Measurements from ENCODE around the gene ODAD2.
A peak's percentile ranks its signal among the peaks of the same experiment; 100 is the strongest.

The ODAD2 gene

GRCh38 chr10:27998954-27999275, at the start of gene ODAD2:
Gene ODAD2, minus strand, starts transcription at chr10:27999079. Its CDS starts 3,937 bp downstream, at chr10:27995142.
- no peaks in the 10 kb centered on the region for H3K79me2 ChIP-seq (ENCODE audit: insufficient read depth, low read length)
- peak within 1 kb of the TSS; percentile 29 to 65 for H3K4me3 ChIP-seq (ENCODE audit: low read depth in 1 of 2, low read length in 2 of 2)
- H3K27me3 ChIP-seq (ENCODE audit: insufficient read depth, low read length, poor library complexity): peaks cover 22% of the 10 kb centered on the region
- TF ChIP-seq, protein P1, sequence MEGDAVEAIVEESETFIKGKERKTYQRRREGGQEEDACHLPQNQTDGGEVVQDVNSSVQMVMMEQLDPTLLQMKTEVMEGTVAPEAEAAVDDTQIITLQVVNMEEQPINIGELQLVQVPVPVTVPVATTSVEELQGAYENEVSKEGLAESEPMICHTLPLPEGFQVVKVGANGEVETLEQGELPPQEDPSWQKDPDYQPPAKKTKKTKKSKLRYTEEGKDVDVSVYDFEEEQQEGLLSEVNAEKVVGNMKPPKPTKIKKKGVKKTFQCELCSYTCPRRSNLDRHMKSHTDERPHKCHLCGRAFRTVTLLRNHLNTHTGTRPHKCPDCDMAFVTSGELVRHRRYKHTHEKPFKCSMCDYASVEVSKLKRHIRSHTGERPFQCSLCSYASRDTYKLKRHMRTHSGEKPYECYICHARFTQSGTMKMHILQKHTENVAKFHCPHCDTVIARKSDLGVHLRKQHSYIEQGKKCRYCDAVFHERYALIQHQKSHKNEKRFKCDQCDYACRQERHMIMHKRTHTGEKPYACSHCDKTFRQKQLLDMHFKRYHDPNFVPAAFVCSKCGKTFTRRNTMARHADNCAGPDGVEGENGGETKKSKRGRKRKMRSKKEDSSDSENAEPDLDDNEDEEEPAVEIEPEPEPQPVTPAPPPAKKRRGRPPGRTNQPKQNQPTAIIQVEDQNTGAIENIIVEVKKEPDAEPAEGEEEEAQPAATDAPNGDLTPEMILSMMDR (IDR thresholded peaks at IDR 0.05; ENCODE audit: borderline replicate concordance, extremely low read depth, low read length, poor library complexity, severe bottlenecking): no peak
- no peak for TF ChIP-seq EZH2 (IDR thresholded peaks at IDR 0.05; ENCODE audit: borderline replicate concordance, low read depth, low read length, severe bottlenecking)
- H3K9me3 ChIP-seq (ENCODE audit: insufficient read depth, low read length, severe bottlenecking): no peaks in the 10 kb centered on the region
- ATAC-seq (ENCODE audit: insufficient read depth, low read depth) (no peak), DNase-seq (no peak)
- H3K4me2 ChIP-seq (ENCODE audit: insufficient read depth, low read length): peak within 1 kb of the TSS; percentile 97
- H3K27ac ChIP-seq (ENCODE audit: low read length): peak within 1 kb of the TSS; percentile 54
- peak within 1 kb of the TSS; percentile 84 for H2AFZ ChIP-seq (ENCODE audit: low read depth, low read length)
- no peaks in the 10 kb centered on the region for H4K20me1 ChIP-seq (ENCODE audit: insufficient read depth, low read length)
- peaks cover 17% of the 10 kb centered on the region for H3K4me1 ChIP-seq (ENCODE audit: insufficient read depth, low read length)
- peak within 1 kb of the TSS; percentile 61 for H3K9ac ChIP-seq (ENCODE audit: low read depth, low read length)
- H3K36me3 ChIP-seq (ENCODE audit: insufficient read depth, low read length): no peaks in the 10 kb centered on the region

GRCh38 chr10:28047061-28047460, 48.2 kb upstream of the ODAD2 start:
- Histone ChIP-seq H2AFZ (ENCODE audit: low read depth, low read length) (no peak overlapping the region), H3K9ac (ENCODE audit: low read depth, low read length) (no peak overlapping the region), H3K79me2 (ENCODE audit: insufficient read depth, low read length) (no peaks in the 10 kb centered on the region), H3K4me2 (ENCODE audit: insufficient read depth, low read length) (no peak overlapping the region), H3K27ac (ENCODE audit: low read length) (no peak overlapping the region), H3K4me1 (ENCODE audit: insufficient read depth, low read length) (no peaks in the 10 kb centered on the region), H3K27me3 (ENCODE audit: insufficient read depth, low read length, poor library complexity) (no peaks in the 10 kb centered on the region), H4K20me1 (ENCODE audit: insufficient read depth, low read length) (no peaks in the 10 kb centered on the region), H3K36me3 (ENCODE audit: insufficient read depth, low read length) (no peaks in the 10 kb centered on the region), H3K9me3 (ENCODE audit: insufficient read depth, low read length, severe bottlenecking) (no peaks in the 10 kb centered on the region), H3K4me3 (ENCODE audit: low read depth in 1 of 2, low read length in 2 of 2) (no peak overlapping the region)
- no peak for TF ChIP-seq EZH2 (IDR thresholded peaks at IDR 0.05; ENCODE audit: borderline replicate concordance, low read depth, low read length, severe bottlenecking)
- TF ChIP-seq, protein P1 (IDR thresholded peaks at IDR 0.05; ENCODE audit: borderline replicate concordance, extremely low read depth, low read length, poor library complexity, severe bottlenecking): no peak
- DNase-seq: no peak
- ATAC-seq (ENCODE audit: insufficient read depth, low read depth): no peak

DNA sequence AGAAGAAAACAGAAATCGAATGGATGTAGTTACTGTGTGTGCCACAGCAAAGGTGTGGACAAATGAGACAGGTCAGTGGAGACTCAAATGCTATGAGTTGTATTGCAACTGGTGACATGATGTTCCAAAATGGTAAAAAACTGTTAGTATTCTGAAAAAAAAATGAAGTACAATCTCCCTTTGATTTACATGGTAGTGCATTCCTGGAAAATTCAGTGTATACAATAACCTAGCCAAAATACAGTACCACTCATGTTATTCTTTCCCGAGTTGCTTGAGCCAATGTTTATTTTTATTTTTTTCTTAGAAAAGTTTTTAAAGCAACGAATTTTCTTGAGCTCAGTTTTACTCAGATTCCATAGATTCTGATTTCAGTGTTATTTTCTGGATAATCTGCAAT, 47.7 kb upstream of the ODAD2 start:
- Histone ChIP-seq H3K4me3 (ENCODE audit: low read depth in 1 of 2, low read length in 2 of 2) (no peak overlapping the region), H3K4me1 (ENCODE audit: insufficient read depth, low read length) (no peaks in the 10 kb centered on the region), H3K9me3 (ENCODE audit: insufficient read depth, low read length, severe bottlenecking) (no peaks in the 10 kb centered on the region), H3K27me3 (ENCODE audit: insufficient read depth, low read length, poor library complexity) (no peaks in the 10 kb centered on the region), H3K27ac (ENCODE audit: low read length) (no peak overlapping the region), H3K79me2 (ENCODE audit: insufficient read depth, low read length) (no peaks in the 10 kb centered on the region), H3K9ac (ENCODE audit: low read depth, low read length) (no peak overlapping the region), H2AFZ (ENCODE audit: low read depth, low read length) (no peak overlapping the region), H3K36me3 (ENCODE audit: insufficient read depth, low read length) (no peaks in the 10 kb centered on the region), H3K4me2 (ENCODE audit: insufficient read depth, low read length) (no peak overlapping the region), H4K20me1 (ENCODE audit: insufficient read depth, low read length) (no peaks in the 10 kb centered on the region)
- no peak for DNase-seq
- ATAC-seq (ENCODE audit: insufficient read depth, low read depth): no peak
- TF ChIP-seq EZH2 (IDR thresholded peaks at IDR 0.05; ENCODE audit: borderline replicate concordance, low read depth, low read length, severe bottlenecking): no peak
- TF ChIP-seq, protein P1 (IDR thresholded peaks at IDR 0.05; ENCODE audit: borderline replicate concordance, extremely low read depth, low read length, poor library complexity, severe bottlenecking): no peak

DNA sequence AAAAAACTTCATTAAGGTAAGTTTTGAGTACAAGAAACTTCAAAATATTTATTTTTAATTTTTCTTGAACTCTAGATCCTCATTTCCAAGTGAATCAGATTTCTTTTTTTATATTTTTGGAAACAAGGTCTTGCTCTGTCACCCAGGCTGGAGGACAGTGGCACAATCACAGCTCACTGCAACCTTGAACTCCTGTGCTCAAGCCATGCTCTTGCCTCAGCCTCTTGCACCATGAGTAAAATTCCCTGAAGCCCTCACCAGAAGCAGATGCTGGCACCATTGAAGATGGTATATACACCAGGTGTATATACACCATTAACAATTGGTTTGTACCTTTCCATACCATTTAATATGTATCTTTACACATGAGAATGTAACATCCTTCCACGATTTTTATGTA, 45.1 kb upstream of the ODAD2 start:
- no peak overlapping the region for H3K4me3 ChIP-seq (ENCODE audit: low read depth in 1 of 2, low read length in 2 of 2)
- no peak for ATAC-seq (ENCODE audit: insufficient read depth, low read depth)
- no peak for TF ChIP-seq EZH2 (IDR thresholded peaks at IDR 0.05; ENCODE audit: borderline replicate concordance, low read depth, low read length, severe bottlenecking)
- TF ChIP-seq, protein P1 (IDR thresholded peaks at IDR 0.05; ENCODE audit: borderline replicate concordance, extremely low read depth, low read length, poor library complexity, severe bottlenecking): no peak
- no peaks in the 10 kb centered on the region for H3K79me2 ChIP-seq (ENCODE audit: insufficient read depth, low read length)
- no peaks in the 10 kb centered on the region for H3K27me3 ChIP-seq (ENCODE audit: insufficient read depth, low read length, poor library complexity)
- no peaks in the 10 kb centered on the region for H3K4me1 ChIP-seq (ENCODE audit: insufficient read depth, low read length)
- no peaks in the 10 kb centered on the region for H3K9me3 ChIP-seq (ENCODE audit: insufficient read depth, low read length, severe bottlenecking)
- H3K4me2 ChIP-seq (ENCODE audit: insufficient read depth, low read length): no peak overlapping the region
- no peak for DNase-seq
- no peak overlapping the region for H2AFZ ChIP-seq (ENCODE audit: low read depth, low read length)
- H4K20me1 ChIP-seq (ENCODE audit: insufficient read depth, low read length): no peaks in the 10 kb centered on the region
- no peaks in the 10 kb centered on the region for H3K36me3 ChIP-seq (ENCODE audit: insufficient read depth, low read length)
- H3K9ac ChIP-seq (ENCODE audit: low read depth, low read length): no peak overlapping the region
- no peak overlapping the region for H3K27ac ChIP-seq (ENCODE audit: low read length)

Data from DND-41 (cell line).